T-helper 17 cell (primary cell): ENCODE results near the gene LYZL4. TPM values are rescaled to one million over a fixed set of nuclear protein-coding genes. Genes with fewer than 3 reads are reported as not detected.

Experiments
- ATAC-seq: fragments of 150-1000 bp; cut with Tn5 transposase; 2 replicates; pipeline ENCODE4 v1.10.0; 2021; ENCODE audit warnings: mild to moderate bottlenecking, moderate library complexity
- DNase-seq, 3 donors: peaks; one replicate each; pipeline versions ENCODE4 v3.0.0 to v3.0.0-alpha.2; 2020 to 2021
- H3K9me3 ChIP-seq: one replicate; pipeline ENCODE4 v1.7.0; 2013; ENCODE audit warnings: low read length, mild to moderate bottlenecking; ENCODE audit not compliant: control insufficient read depth, poor library complexity, severe bottlenecking
- H3K27ac Mint-ChIP-seq: one replicate; pipeline ENCODE4 v1.8.0; 2022; ENCODE audit warnings: mild to moderate bottlenecking, moderate library complexity, mixed read lengths
- H3K27me3 Mint-ChIP-seq: one replicate; pipeline ENCODE4 v1.8.0; 2022; ENCODE audit warnings: mixed read lengths
- H3K36me3 Mint-ChIP-seq: one replicate; pipeline ENCODE4 v1.8.0; 2022; ENCODE audit warnings: low read depth, mixed read lengths
- H3K4me1 Mint-ChIP-seq: one replicate; pipeline ENCODE4 v1.8.0; 2022; ENCODE audit warnings: mild to moderate bottlenecking, mixed read lengths
- H3K4me3 Mint-ChIP-seq: one replicate; pipeline ENCODE4 v1.8.0; 2022; ENCODE audit warnings: mild to moderate bottlenecking, moderate library complexity, mixed read lengths
- total RNA-seq, 4 donors: library from RNA in 2 of 4; stranded (reverse) in 2 of 4; gene quantifications; one replicate each; pipeline ENCODE4 v1.2.3 and lab custom pipeline; 2022 to 2026

LYZL4 gene
- total RNA-seq, 2 donors from 2014 or later = not detected

GRCh38 chr3:42349765-42350594, 60.4 kb downstream of the LYZL4 start:
- no peaks in the 10 kb centered on the region for H3K36me3 Mint-ChIP-seq
- H3K27me3 Mint-ChIP-seq = peaks cover 13% of the 10 kb centered on the region
- H3K4me3 Mint-ChIP-seq = no peak overlapping the region
- H3K9me3 ChIP-seq = no peaks in the 10 kb centered on the region
- H3K27ac Mint-ChIP-seq = no peak overlapping the region
- DNase-seq (no peak), ATAC-seq (no peak)
- no peaks in the 10 kb centered on the region for H3K4me1 Mint-ChIP-seq

- DNase-seq = no peak
- peaks cover 13% of the 10 kb centered on the region for H3K27me3 Mint-ChIP-seq
- no peak overlapping the region for H3K27ac Mint-ChIP-seq
Observed at GRCh38 chr3:42347928-42348327, 62.5 kb downstream of the LYZL4 start.

More at GRCh38 chr3:42347928-42348327, 62.5 kb downstream of the LYZL4 start:
- Mint-ChIP-seq H3K4me1 (no peaks in the 10 kb centered on the region), H3K4me3 (no peak overlapping the region), H3K36me3 (no peaks in the 10 kb centered on the region)
- ATAC-seq = no peak
- H3K9me3 ChIP-seq = no peaks in the 10 kb centered on the region

Other genes starting within 250 kb of the LYZL4 start
- not detected for gene CCK, start 144.4 kb downstream of the LYZL4 start, total RNA-seq
- gene VIPR1, start 92.0 kb upstream of the LYZL4 start, total RNA-seq = 10 to 100 TPM; 33.4 to 72.9 TPM
- 10 to 100 TPM; 83.2 to 84.5 TPM for gene SEC22C, start 171.4 kb upstream of the LYZL4 start, total RNA-seq
- gene SS18L2, start 180.2 kb upstream of the LYZL4 start, total RNA-seq = 10 to 100 TPM; 42.7 to 49.1 TPM
- gene NKTR, start 190.1 kb upstream of the LYZL4 start, total RNA-seq = 100 to 1,000 TPM; 240 to 241 TPM
- 1 to 10 TPM in 1 of 2 donors, under 1 TPM in 1; 0.89 to 1.1 TPM for gene ZBTB47, start 243.1 kb upstream of the LYZL4 start, total RNA-seq